GM23248 (cell line): ENCODE results near the gene SRSF3.

Experiments used
- EZH2 ChIP-seq: fragments of 200-600 bp; sonication (generic); IDR thresholded peaks from 2 replicates; pipeline ENCODE4 v1.6.1; 2018; ENCODE audit warnings: antibody characterized with exemption, mild to moderate bottlenecking; ENCODE audit not compliant: insufficient read depth, poor library complexity, severe bottlenecking
- EZH2phosphoT487 ChIP-seq: fragments of 200-600 bp; sonication (generic); IDR thresholded peaks from 2 replicates; pipeline ENCODE4 v1.6.1; 2018; ENCODE audit warnings: antibody characterized with exemption, moderate library complexity, mild to moderate bottlenecking, low read depth; ENCODE audit not compliant: insufficient read depth

DNA sequence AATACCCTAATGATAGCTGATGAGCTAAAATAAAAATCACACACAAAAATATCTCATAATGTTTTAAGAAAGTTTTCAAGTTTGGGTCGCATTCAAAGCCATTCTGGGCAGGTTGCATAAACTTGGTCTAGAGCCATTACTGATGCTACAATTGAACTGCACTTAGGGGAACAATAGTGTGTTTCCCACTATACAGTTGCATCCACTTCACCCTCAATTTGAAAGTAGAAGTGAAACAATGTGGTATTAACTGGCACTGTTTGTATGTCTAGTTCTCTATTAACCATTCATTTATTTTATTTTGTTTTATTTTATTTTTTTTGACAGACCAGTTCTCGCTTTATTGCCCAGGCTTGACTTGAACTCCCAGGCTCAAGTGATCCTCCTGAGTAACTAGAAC lies 23.9 kb upstream of the SRSF3 start:
- TF ChIP-seq EZH2phosphoT487 = no peak
- TF ChIP-seq EZH2 = no peak
